PFSK-1 (cell line): ENCODE results near the gene PAIP1.

Experiments
- POLR2AphosphoS5 ChIP-seq: IDR thresholded peaks from 2 replicates; pipeline ENCODE4 v1.6.1; 2012; ENCODE audit warnings: low read depth, mild to moderate bottlenecking, control low read depth, low read length, moderate library complexity
- SIN3A ChIP-seq: IDR thresholded peaks from 2 replicates; pipeline ENCODE4 v1.6.1; 2012; ENCODE audit warnings: mild to moderate bottlenecking, low read length, moderate library complexity, borderline replicate concordance; ENCODE audit not compliant: insufficient read depth
- TF ChIP-seq, protein P1 (sequence below), 2 experiments: IDR thresholded peaks; 2 replicates each; pipeline versions ENCODE4 v1.6.1 to v1.8.0; 2011 to 2012; ENCODE audit warnings: low read depth in 2 of 2, low read length in 2 of 2, control low read depth in 1 of 2, inconsistent platforms in 1 of 2, mild to moderate bottlenecking in 1 of 2, moderate library complexity in 1 of 2; ENCODE audit not compliant: insufficient read depth in 1 of 2

DNA sequence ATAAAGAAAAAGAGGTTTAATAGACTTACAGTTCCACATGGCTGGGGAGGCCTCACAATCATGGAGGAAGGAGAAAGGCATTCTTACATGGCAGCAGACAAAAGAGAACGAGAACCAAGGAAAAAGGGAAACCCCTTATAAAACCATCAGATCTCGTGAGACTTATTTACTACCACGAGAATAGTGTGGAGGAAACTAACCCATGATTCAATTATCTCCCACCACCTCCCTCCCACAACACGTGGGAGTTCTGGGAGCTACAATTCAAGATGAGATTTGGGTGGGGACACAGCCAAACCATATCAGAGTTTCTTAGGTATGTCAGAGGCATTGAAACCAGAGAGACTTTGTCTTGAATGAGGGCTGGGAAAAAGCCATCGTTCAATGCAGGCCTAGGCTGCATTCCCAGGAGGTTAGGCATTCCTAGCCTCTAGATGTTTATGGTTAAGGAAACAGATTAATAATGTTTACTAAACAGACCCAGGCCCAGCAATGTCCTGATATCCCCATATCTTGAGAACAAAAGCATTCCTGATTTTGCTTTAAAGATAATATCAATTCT lies 7.5 kb upstream of the PAIP1 start:
- TF ChIP-seq, protein P1, sequence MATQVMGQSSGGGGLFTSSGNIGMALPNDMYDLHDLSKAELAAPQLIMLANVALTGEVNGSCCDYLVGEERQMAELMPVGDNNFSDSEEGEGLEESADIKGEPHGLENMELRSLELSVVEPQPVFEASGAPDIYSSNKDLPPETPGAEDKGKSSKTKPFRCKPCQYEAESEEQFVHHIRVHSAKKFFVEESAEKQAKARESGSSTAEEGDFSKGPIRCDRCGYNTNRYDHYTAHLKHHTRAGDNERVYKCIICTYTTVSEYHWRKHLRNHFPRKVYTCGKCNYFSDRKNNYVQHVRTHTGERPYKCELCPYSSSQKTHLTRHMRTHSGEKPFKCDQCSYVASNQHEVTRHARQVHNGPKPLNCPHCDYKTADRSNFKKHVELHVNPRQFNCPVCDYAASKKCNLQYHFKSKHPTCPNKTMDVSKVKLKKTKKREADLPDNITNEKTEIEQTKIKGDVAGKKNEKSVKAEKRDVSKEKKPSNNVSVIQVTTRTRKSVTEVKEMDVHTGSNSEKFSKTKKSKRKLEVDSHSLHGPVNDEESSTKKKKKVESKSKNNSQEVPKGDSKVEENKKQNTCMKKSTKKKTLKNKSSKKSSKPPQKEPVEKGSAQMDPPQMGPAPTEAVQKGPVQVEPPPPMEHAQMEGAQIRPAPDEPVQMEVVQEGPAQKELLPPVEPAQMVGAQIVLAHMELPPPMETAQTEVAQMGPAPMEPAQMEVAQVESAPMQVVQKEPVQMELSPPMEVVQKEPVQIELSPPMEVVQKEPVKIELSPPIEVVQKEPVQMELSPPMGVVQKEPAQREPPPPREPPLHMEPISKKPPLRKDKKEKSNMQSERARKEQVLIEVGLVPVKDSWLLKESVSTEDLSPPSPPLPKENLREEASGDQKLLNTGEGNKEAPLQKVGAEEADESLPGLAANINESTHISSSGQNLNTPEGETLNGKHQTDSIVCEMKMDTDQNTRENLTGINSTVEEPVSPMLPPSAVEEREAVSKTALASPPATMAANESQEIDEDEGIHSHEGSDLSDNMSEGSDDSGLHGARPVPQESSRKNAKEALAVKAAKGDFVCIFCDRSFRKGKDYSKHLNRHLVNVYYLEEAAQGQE (IDR thresholded peaks at IDR 0.05; ENCODE audit: insufficient read depth in 1 of 2, low read depth in 2 of 2, low read length in 2 of 2), result no peak
- TF ChIP-seq SIN3A (no peak), POLR2AphosphoS5 (no peak)
